GM18520 (cell line): ENCODE measurements around the gene USP53.
"Not testable (repeated sequence)": the region's sequence is repeated elsewhere in the genome, so short reads cannot be mapped to it uniquely, and the experiment has no call there.

ENCODE experiments used
- ATAC-seq: cut with Tn5 transposase; IDR thresholded peaks from one replicate; pipeline ENCODE4 v1.9.1; 2021; ENCODE audit not compliant: unreplicated experiment

The USP53 gene

GRCh38 chr4:119266153-119266552 is 53.6 kb downstream of the USP53 start:
- no peak for ATAC-seq

- ATAC-seq: no peak
Measured at GRCh38 chr4:119268466-119268865, 56.0 kb downstream of the USP53 start.

DNA sequence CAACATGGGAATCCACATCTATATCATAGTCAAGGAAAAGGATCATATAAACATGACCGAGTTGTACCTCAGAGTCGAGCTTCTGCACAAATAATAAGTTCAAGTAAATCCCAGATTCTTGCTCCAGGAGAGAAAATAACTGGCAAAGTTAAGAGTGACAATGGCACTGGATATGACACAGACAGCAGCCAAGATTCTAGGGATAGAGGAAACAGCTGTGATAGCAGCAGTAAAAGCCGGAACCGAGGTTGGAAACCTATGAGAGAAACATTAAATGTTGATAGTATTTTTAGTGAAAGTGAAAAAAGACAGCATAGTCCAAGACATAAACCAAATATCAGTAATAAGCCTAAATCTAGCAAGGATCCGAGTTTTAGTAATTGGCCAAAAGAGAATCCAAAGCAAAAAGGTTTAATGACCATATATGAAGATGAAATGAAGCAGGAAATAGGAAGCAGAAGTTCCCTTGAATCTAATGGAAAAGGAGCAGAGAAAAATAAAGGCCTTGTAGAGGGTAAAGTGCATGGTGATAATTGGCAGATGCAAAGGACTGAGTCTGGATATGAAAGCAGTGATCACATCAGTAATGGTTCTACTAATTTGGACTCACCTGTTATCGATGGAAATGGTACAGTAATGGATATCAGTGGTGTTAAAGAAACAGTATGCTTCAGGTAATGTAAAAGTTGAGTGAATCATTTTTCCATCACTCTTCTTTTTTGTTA is 59.0 kb downstream of the USP53 start:
- no peak for ATAC-seq

DNA sequence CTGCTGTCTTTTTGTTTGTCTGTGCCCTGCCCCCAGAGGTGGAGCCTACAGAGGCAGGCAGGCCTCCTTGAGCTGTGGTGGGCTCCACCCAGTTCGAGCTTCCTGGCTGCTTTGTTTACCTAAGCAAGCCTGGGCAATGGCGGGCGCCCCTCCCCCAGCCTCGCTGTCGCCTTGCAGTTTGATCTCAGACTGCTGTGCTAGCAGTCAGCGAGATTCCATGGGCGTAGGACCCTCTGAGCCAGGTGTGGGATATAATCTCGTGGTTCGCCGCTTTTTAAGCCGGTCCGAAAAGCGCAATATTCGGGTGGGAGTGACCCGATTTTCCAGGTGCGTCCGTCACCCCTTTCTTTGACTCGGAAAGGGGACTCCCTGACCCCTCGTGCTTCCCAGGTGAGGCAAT is 67.0 kb downstream of the USP53 start:
- ATAC-seq: not testable (repeated sequence)

DNA sequence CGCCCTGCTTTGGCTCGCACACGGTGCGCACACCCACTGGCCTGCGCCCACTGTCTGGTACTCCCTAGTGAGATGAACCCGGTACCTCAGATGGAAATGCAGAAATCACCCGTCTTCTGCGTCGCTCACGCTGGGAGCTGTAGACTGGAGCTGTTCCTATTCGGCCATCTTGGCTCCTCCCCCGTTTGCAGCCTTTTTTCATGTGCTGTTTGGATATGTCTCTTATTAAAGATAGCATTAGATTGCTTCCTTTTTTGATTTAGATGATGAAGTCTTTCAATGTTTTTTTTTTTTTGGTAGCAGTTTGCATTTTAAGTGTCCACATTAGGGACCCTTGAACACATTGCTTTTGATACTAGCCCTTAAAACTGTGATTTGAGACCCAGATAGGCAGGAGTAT is 67.4 kb downstream of the USP53 start:
- ATAC-seq: not testable (repeated sequence)

DNA sequence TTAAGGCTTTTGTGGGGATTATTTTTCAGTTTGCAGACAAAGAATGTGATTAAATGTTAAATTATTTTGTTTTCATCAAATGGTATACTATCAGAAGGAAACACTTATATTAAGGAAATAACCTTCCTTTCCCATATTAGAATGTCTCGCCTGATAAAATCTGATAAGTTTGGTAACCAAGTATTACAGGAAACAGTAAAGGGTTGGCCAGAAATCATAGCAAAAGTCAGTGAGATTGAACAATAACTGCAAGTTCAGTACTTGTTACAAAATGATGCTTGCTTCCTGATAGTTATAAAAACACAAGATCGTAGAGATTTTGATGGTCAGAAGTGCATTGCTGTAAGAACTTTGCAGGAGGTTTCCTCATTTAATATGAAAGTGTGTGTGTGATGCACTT is 68.9 kb downstream of the USP53 start:
- no peak for ATAC-seq

DNA sequence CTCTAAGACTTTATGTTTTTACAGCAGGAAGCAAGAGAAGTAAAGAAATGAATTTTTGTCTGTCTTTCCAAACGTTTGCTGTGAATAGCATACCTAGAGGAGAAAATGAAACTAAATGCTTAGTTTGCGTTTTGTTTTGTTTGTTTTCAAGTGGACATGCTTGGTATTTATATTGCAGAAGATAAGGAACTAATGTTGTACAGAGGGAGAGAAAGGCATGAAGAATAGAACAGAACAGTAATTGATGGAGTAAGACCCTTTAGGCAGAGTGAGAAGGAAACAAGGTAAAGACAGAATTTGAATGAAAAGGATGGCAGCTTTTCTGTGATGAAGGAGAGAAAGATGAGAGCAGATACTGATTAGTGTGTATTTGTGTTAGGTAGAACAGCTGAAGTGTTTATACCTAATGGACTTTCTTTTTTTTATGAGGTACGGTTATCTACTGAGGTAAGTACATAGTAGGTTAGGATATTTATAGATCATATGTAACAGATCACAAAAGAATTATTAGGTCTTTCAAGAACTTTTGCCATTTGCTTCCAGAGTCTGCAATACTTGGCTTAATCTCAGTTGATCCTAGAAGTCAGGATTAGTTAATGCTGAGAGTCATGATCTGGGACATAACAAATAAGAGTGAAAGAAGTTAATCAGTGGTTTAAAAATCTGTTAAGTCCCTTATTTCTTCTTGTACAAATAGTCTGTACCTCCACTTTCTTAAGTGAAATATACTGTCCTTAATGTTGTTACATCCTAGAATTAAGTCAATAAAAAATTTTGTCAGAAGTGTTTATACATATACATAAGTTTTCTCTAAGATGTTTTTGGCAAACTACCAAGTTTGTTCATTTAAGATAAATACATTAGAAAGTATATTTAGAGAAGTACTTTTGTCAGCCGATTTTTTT is 72.6 kb downstream of the USP53 start:
- ATAC-seq: no peak

GRCh38 chr4:119286377-119287002 is 74.0 kb downstream of the USP53 start:
- no peak for ATAC-seq

DNA sequence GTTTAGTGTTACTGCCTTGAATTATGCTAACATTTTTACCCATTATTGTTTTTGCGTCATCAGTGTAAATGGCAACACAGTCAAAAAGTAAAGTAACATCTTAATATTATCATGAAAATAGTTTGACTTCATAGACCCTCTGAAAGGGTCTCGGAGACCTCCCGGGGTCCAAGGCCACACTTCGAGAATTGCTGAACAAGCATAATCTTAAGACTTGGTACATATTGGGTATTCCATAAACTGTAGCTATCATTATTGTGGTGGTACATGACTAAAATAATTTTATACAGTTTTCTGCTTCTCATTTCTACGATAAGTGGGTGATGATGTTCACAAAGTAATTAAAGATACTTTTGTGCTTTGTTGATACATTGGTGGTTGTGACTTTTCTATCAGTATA is 76.8 kb downstream of the USP53 start:
- no peak for ATAC-seq

DNA sequence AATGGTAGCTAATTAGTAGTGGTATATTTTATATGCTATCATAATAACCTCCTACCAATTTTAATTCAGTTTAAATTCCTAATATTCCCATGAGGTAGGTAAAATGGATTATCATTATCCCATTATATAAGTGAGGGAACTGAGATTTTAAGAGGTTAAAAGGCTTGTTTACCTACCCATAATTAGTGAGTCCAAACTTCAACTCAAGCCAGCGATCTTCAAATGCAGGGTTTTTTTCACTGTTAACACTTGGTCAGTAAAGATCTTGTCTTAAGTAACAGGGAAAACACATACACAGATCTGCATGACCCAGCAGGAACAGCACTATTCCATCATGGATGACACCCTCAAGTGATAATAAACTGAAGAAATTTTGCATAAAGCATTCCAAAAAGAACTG is 78.1 kb downstream of the USP53 start:
- ATAC-seq: no peak

GRCh38 chr4:119296356-119296755 is 83.8 kb downstream of the USP53 start:
- ATAC-seq: no peak

- ATAC-seq: no peak
Measured at GRCh38 chr4:119297795-119298194, 85.3 kb downstream of the USP53 start.

DNA sequence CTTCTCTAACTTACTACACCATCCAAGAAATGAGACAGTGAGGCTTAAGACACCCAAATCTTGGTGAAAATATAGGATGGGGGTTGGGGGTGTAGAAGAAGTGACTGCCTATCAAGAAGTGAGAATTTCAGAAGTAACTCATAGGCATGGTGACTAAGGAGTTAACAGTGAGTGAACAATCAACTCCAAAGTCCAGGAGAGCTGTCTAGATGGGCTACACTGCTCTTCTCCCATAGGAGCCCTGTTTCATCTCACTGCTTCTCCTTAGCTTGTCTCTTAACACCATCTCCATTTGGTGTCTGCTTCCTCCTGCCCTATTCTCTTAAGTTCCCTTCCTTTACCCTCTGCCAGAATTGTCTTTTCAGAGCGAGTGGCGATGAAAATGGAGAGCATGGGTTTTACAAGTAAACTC is 86.8 kb downstream of the USP53 start:
- ATAC-seq: no peak

- peak; percentile 49 for ATAC-seq
Measured at GRCh38 chr4:119299741-119300100, 87.2 kb downstream of the USP53 start.

DNA sequence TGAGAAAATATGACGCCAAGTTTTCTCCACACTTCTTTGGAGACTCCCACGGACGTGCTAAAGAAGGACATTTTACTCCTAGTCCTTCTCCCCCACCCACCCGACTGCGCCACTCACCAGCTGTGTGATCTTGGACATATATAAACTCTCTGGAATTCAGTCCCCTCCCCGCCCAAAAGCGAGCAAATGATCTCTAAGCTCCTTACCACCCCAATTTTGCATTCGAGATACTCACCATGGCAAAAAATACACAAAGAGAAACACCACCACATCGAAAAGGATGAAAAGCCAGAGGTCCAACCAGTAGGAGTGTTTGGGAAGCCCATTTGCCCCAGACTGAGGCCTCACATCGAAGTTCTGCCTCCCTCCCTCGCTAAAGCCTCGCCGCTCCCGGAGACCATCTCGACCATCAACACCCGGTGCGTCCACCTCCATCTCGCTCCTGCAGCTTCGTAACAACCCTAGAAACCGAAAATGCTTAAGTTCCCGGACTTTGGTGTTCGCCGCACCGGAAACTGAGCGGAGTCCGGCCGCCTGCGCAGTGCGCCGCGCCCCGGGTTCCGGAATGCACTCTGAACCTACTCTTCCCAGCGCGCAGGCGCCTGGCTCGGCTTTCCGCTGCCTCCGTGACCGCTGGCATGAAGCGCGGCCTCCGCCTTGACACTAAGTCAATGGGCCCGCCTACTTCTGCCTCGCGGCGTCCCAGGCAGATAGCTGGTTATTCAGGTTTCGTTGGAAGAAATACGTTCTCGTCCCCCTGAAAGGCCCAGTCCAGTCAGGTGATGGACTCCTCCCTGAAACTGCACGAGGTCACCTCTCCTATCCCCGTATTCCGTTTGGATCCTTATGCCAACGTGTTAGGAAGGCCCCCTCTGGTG is 87.8 kb downstream of the USP53 start:
- peak; percentile 95 for ATAC-seq

DNA sequence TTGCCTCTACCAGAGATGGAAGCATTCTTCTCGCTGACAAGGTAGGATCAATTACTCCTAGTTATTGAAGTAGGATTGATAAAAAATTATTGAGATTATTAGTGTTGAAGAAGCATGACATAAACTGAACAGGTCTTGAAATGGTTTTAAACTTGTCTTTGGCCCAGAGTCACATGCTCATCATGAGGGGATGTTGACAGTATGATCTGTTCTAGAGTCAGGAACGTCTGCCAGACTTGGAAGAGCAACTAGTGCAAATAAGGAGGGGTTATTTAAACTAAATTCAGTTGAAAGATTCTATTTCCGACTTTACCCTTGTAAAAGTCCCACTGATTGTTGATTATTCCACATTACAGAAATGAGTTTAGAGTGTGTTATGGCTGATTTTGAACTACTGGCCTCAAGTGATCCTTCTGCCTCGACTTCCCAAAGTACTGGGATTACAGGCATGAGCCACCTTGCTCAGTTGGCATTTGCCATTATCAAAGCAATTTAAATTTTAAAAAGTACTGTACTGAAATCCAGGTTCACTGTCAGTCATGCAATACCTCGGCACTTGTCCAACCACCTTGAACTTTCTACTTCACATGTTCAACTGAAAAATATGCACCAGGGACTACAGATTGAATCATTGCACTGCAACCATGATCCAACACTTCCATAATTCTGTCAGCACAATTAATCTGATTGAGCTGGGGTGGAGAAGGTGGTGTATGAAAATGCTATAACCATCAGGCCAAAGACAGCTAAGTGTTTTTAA is 89.7 kb downstream of the USP53 start:
- no peak for ATAC-seq

DNA sequence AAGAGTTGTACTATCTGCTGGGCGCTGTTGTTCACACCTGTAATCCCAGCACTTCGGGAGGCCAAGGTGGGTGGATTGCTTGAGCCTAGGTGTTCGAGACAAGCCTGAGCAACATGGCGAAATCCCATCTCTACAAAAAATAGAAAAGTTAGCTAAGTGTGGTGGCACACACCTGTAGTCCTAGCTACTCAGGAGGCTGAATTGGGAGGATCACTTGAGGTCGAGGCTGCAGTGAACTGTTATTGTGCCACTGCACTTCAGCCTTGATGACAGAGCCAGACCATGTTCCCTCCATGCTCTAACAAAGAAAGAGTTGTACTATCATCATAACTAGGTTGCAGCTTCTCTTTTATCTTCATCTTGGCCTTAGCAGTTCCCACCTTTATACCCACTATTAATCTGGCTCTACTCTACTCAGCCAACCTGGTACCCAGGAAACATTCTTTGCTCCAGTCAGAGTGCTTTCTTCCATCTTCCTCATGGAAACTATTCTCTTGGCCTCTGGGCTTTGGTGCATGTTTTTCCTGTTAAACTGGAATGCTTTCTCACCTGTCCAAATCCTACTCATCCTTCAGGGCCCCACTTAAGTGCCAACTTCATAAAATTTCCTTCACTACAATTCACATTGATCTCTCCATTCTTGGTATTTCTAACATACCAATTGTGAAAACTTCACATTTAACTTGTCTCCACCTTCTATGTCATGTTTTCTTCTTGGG is 91.2 kb downstream of the USP53 start:
- no peak for ATAC-seq

DNA sequence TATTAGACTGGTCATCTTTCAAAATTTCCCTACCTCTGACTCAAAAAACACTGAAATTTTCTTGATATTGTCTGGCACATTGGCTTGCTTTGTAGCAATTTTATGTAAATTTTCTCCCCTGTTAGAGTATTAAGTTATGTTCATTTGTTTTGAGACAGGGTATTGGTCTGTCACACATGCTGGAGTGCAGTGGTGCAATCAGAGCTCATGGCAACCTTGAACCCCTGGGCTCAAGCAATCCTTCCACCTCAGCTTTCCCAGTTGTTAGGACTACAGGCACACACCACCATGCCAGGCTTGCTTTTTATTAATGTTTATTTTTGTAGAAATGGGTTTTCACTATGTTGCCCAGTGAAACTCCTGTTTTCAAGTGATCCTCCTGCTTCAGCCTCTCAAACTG is 91.9 kb downstream of the USP53 start:
- no peak for ATAC-seq

DNA sequence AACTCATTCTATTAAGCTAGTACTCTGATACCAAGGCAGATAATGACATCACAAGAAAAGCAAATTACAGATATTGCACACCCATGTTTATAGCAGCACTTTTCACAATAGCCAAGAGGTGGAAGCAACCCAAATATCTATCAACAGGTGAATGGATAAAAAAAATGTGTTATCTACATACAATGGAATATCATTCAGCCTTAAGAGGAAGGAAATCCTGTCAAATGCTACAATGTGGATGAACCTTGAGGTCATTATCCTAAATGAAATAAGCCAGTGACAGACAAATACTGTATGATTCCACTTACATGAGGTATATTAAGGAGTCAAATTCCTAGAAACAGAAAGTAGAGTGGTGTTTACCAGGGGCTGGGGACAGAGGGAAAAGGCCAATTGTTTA is 95.1 kb downstream of the USP53 start:
- ATAC-seq: no peak

DNA sequence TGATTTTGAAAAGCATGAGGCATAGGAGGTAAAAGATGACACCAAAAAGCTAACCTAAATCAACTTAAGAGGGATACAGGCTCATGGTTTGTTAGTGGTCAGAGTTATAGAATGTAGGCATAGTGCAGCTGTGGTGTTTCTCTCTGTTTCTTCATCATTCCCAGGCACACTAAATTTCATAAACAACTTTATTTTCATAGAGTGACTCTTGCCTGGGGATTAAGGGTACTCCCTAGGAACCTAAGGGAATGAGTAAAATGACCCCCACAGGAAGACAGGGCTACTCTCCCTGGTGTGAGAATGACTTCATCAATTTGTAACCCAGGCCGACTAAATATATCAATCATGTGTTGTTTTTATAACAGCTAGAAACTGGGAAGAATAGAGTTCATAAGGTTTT is 98.3 kb downstream of the USP53 start:
- no peak for ATAC-seq
